Stimulated activated CD8-positive, alpha-beta memory T cell treated with anti-CD3 and anti-CD28 coated beads, Interleukin-4, amount 100 ng/mL, for 4 hours (primary cell): ENCODE data around the gene PATE3.

Source experiments
- DNase-seq, 2 donors: peaks; one replicate each; pipeline ENCODE4 v3.0.0-alpha.2; 2020; ENCODE audit warnings: low read depth in 2 of 2, low spot score in 1 of 2

The PATE3 gene

DNA sequence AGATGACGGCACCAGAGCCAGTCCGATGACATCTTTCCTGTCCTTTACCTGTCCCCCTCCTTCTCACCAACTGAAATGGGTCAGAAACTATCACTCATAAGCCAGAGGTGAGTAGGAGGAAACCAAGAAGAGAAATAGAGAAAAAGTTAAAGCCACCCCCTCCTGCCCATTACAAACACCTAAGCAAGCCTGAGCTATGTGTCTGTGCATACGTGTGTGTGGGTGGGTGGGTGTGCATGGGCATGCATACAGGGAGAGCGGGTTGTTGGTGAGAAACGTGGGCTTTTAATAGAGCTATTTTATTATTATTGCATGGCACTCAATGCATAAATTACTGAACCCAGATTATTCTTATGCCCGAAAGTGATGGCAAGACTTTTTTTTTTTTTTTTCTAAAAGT is 47.8 kb downstream of the PATE3 start:
- DNase-seq, result no peak
